Measurements from ENCODE around the gene CMTM2. TPM values are rescaled to one million over a fixed set of nuclear protein-coding genes. Genes with fewer than 3 reads are reported as not detected.
A peak's percentile ranks its signal among the peaks of the same experiment; 100 is the strongest.

The CMTM2 gene
- total RNA-seq, 2 experiments from 2014 or later: 0.29 TPM; not detected in 1

GRCh38 chr16:66596986-66597848, 18.0 kb downstream of the CMTM2 start:
- intact Hi-C loops (cut with micrococcal nuclease): no loop called here
- TF ChIP-seq CTCF (IDR thresholded peaks at IDR 0.05): no peak
- CTCF ChIA-PET: interaction anchor here (1.1 to 4.2 kb wide), 7 partner anchors 7 to 115 kb away, joined by 3 to 22 read pairs (median 5); no protein-coding TSS in a partner anchor
- DNase-seq (peak; percentile 41), ATAC-seq (peak; percentile 63)
- H3K4me3 Mint-ChIP-seq: peak overlapping the region; percentile 16
- POLR2A ChIA-PET: interaction anchor here (1.1 to 1.6 kb wide), 3 partner anchors 11 to 45 kb away, joined by 3 to 5 read pairs (median 3); partner anchors contain the start of genes CKLF and CMTM2
- peaks cover 33% of the 10 kb centered on the region for H3K4me1 Mint-ChIP-seq (ENCODE audit: low read depth)
- H3K27ac Mint-ChIP-seq: peak overlapping the region; percentile 79
- no peaks in the 10 kb centered on the region for H3K27me3 Mint-ChIP-seq
- H3K36me3 Mint-ChIP-seq (ENCODE audit: low read depth): peaks cover 2% of the 10 kb centered on the region
- H3K9me3 Mint-ChIP-seq: peaks cover 6% of the 10 kb centered on the region

GRCh38 chr16:66598111-66598510, 18.8 kb downstream of the CMTM2 start:
- no peak for TF ChIP-seq CTCF (IDR thresholded peaks at IDR 0.05)
- intact Hi-C loops (cut with micrococcal nuclease): no loop called here
- peaks cover 2% of the 10 kb centered on the region for H3K36me3 Mint-ChIP-seq (ENCODE audit: low read depth)
- H3K4me1 Mint-ChIP-seq (ENCODE audit: low read depth): peaks cover 37% of the 10 kb centered on the region
- H3K27me3 Mint-ChIP-seq: no peaks in the 10 kb centered on the region
- ChIA-PET POLR2A (interaction anchor here (1.1 to 1.6 kb wide), 2 partner anchors 19 to 46 kb away, joined by 3 to 5 read pairs; partner anchors contain the start of genes CKLF and CMTM2), CTCF (interaction anchor here (0.9 to 4.2 kb wide), 7 partner anchors 8 to 76 kb away, joined by 3 to 22 read pairs (median 5); no protein-coding TSS in a partner anchor)
- peaks cover 6% of the 10 kb centered on the region for H3K9me3 Mint-ChIP-seq
- ATAC-seq (peak; percentile 78), DNase-seq (peak; percentile 57)
- H3K4me3 Mint-ChIP-seq: no peak overlapping the region
- H3K27ac Mint-ChIP-seq: peak overlapping the region; percentile 71

- H3K27me3 Mint-ChIP-seq: no peaks in the 10 kb centered on the region
- peaks cover 2% of the 10 kb centered on the region for H3K36me3 Mint-ChIP-seq (ENCODE audit: low read depth)
- no peak overlapping the region for H3K4me3 Mint-ChIP-seq
- ChIA-PET POLR2A (interaction anchor here (0.9 to 1.0 kb wide), 2 partner anchors 48 to 52 kb away, joined by 3 read pairs; partner anchors contain the start of gene CKLF), CTCF (interaction anchor here (4.2 kb wide), 1 partner anchor 10 kb away, joined by 22 read pairs; no protein-coding TSS in a partner anchor)
- DNase-seq: peak; percentile 49
- peaks cover 6% of the 10 kb centered on the region for H3K9me3 Mint-ChIP-seq
- H3K4me1 Mint-ChIP-seq (ENCODE audit: low read depth): peaks cover 41% of the 10 kb centered on the region
- no peak overlapping the region for H3K27ac Mint-ChIP-seq
- ATAC-seq: no peak
- intact Hi-C loops (cut with micrococcal nuclease): loop anchor here (5.0 kb wide), 1 partner anchor 47 kb away; the partner anchor contains the start of genes CKLF and TK2
- TF ChIP-seq CTCF (IDR thresholded peaks at IDR 0.05): no peak
Measured at GRCh38 chr16:66599726-66600125, 20.5 kb downstream of the CMTM2 start.

- POLR2A ChIA-PET: interaction anchor here (1.2 kb wide), 1 partner anchor 10 kb away, joined by 5 read pairs; no protein-coding TSS in a partner anchor
- H3K27me3 Mint-ChIP-seq: no peaks in the 10 kb centered on the region
Measured at GRCh38 chr16:66600477-66600876, 21.2 kb downstream of the CMTM2 start.

More at GRCh38 chr16:66600477-66600876, 21.2 kb downstream of the CMTM2 start:
- CTCF ChIA-PET: interaction anchor here (1.3 to 4.2 kb wide), 2 partner anchors 10 to 19 kb away, joined by 3 to 22 read pairs; no protein-coding TSS in a partner anchor
- DNase-seq: no peak
- peaks cover 36% of the 10 kb centered on the region for H3K4me1 Mint-ChIP-seq (ENCODE audit: low read depth)
- intact Hi-C loops (cut with micrococcal nuclease): loop anchor here (5.0 kb wide), 1 partner anchor 48 kb away; the partner anchor contains the start of genes CKLF and TK2
- H3K27ac Mint-ChIP-seq: no peak overlapping the region
- H3K4me3 Mint-ChIP-seq: no peak overlapping the region
- TF ChIP-seq CTCF (IDR thresholded peaks at IDR 0.05): no peak
- peaks cover 6% of the 10 kb centered on the region for H3K9me3 Mint-ChIP-seq
- ATAC-seq: no peak
- peaks cover 2% of the 10 kb centered on the region for H3K36me3 Mint-ChIP-seq (ENCODE audit: low read depth)
